Endothelial cell of umbilical vein (primary cell): ENCODE data around the gene KCNMA1.

Source experiments
- CTCF ChIP-seq, 2 donors: IDR thresholded peaks; 1 replicate in 1 of 2; 2 replicates in 1 of 2; pipeline ENCODE4 v1.5.1; 2011; ENCODE audit warnings: low read length in 2 of 2, mild to moderate bottlenecking in 2 of 2, moderate library complexity in 2 of 2, control low read depth in 1 of 2, inconsistent platforms in 1 of 2, low read depth in 1 of 2; ENCODE audit not compliant: insufficient read depth in 1 of 2; ENCODE audit errors: extremely low read depth in 1 of 2
- JUN ChIP-seq: IDR thresholded peaks from 2 replicates; pipeline ENCODE4 v1.6.1; 2011; ENCODE audit warnings: borderline replicate concordance, low read depth; ENCODE audit not compliant: insufficient read length, insufficient read depth
- MAX ChIP-seq: IDR thresholded peaks from 2 replicates; pipeline ENCODE4 v1.6.1; 2011; ENCODE audit not compliant: insufficient read depth, insufficient read length
- POLR2AphosphoS5 ChIP-seq: IDR thresholded peaks from 2 replicates; pipeline ENCODE4 v1.6.1; 2012; ENCODE audit warnings: low read depth, mild to moderate bottlenecking, control low read depth, low read length, moderate library complexity; ENCODE audit not compliant: insufficient read depth

GRCh38 chr10:77079592-77080300 is 557.9 kb downstream of the KCNMA1 start:
- TF ChIP-seq MAX (no peak), POLR2AphosphoS5 (no peak), CTCF (IDR thresholded peaks at IDR 0.05; ENCODE audit: extremely low read depth in 1 of 2, insufficient read depth in 1 of 2, low read depth in 1 of 2, low read length in 2 of 2) (no peak), JUN (no peak)
